Activated naive CD4-positive, alpha-beta T cell treated with anti-CD3 and anti-CD28 coated beads for 36 hours (primary cell): ENCODE measurements around the gene PPP2R2D. TPM values are rescaled to one million over a fixed set of nuclear protein-coding genes. Genes with fewer than 3 reads are reported as not detected.
"Not testable (repeated sequence)": the region's sequence is repeated elsewhere in the genome, so short reads cannot be mapped to it uniquely, and the experiment has no call there.

Source experiments
- CTCF ChIA-PET: fragments of 350-600 bp; sonication (Branson Sonifier 250); formaldehyde crosslinking; loops from one replicate; lab custom pipeline; 2021; ENCODE audit warnings: antibody characterized with exemption; lab: Charles Lee
- DNase-seq: peaks from one replicate; pipeline ENCODE4 v3.0.0-alpha.2; 2020
- H3K27ac Mint-ChIP-seq: one replicate; pipeline ENCODE4 v1.8.0; 2021; ENCODE audit warnings: mild to moderate bottlenecking, mixed read lengths
- H3K27me3 Mint-ChIP-seq: one replicate; pipeline ENCODE4 v1.8.0; 2021; ENCODE audit warnings: low read depth, mixed read lengths
- H3K36me3 Mint-ChIP-seq: one replicate; pipeline ENCODE4 v1.8.0; 2021; ENCODE audit warnings: low read depth, mixed read lengths
- H3K4me1 Mint-ChIP-seq: one replicate; pipeline ENCODE4 v1.8.0; 2021; ENCODE audit warnings: low read depth, mixed read lengths
- H3K4me3 Mint-ChIP-seq: one replicate; pipeline ENCODE4 v1.8.0; 2021; ENCODE audit warnings: mild to moderate bottlenecking, moderate library complexity, mixed read lengths
- H3K9me3 Mint-ChIP-seq: one replicate; pipeline ENCODE4 v1.8.0; 2021; ENCODE audit warnings: mixed read lengths
- intact Hi-C: fragments of 100-400 bp; cut with micrococcal nuclease; formaldehyde crosslinking; loops from one replicate; pipeline ENCODE4 v1.15.1; 2023
- total RNA-seq, 2 experiments: library from RNA; stranded (reverse); gene quantifications; one replicate each; pipeline ENCODE4 v1.2.3, GENCODE V29; 2021

The PPP2R2D gene
- total RNA-seq, 2 experiments from 2014 or later, result 31.5 to 34.7 TPM

DNA sequence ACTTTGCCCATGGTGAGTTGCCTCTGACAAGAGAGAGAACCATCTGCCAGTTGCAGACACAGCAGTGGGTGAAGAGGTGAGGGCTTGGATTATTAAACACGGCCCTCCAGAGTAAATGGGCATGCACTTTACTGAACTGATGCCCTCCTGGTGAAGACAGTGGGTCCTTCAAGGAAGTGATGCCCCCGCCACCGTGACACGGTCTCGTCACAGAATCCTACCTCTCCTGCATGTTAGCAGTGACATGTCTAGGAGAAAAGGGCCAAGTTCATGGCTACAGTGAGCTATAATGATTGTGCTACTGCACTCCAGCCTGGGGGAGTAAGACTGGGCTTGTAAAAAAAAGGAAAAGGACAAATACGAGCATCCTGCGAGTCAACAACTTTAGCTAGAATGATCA, 78.5 kb downstream of the PPP2R2D start:
- Mint-ChIP-seq H3K4me3 (peak overlapping the region; percentile 45), H3K4me1 (peaks cover 57% of the 10 kb centered on the region), H3K36me3 (peaks cover 12% of the 10 kb centered on the region), H3K9me3 (no peaks in the 10 kb centered on the region), H3K27ac (no peak overlapping the region), H3K27me3 (no peaks in the 10 kb centered on the region)
- intact Hi-C loops, result no loop called here
- CTCF ChIA-PET, result interaction anchor here (0.7 to 1.9 kb wide), 2 partner anchors 43 to 79 kb away, joined by 3 to 6 read pairs; partner anchors contain the start of gene PPP2R2D
- no peak for DNase-seq

DNA sequence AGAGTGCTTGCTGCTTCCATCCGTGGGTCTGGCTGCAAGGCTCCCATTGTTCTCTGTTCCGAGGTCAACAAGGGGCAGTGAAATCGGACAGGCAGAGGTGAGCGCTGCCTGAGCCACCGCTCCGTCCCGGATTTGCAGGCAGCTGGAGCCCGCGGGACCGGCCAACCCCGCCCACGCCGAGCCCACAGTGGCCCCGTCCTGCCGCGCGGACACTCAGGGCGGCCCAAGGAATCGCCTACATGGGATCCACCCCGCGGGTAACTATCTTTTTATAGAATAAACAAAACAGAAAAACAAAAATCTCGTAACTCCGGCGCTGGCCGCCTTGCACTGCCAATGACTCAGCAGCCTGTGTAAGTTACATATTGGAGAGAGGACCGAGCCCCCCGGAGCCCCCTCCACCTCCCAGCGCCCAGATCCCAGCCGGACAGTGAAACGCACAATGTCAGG, 79.0 kb downstream of the PPP2R2D start:
- no peak overlapping the region for H3K27ac Mint-ChIP-seq
- H3K27me3 Mint-ChIP-seq, result no peaks in the 10 kb centered on the region
- CTCF ChIA-PET, result interaction anchor here (1.9 kb wide), 1 partner anchor 43 kb away, joined by 6 read pairs; no protein-coding TSS in a partner anchor
- H3K36me3 Mint-ChIP-seq, result peaks cover 12% of the 10 kb centered on the region
- intact Hi-C loops, result loop anchor here (2.0 to 10.0 kb wide), 3 partner anchors 51 to 355 kb away; partner anchors contain the start of genes LRRC27 and STK32C
- no peaks in the 10 kb centered on the region for H3K9me3 Mint-ChIP-seq
- no peak for DNase-seq
- H3K4me3 Mint-ChIP-seq, result peak overlapping the region; percentile 45
- peaks cover 52% of the 10 kb centered on the region for H3K4me1 Mint-ChIP-seq

DNA sequence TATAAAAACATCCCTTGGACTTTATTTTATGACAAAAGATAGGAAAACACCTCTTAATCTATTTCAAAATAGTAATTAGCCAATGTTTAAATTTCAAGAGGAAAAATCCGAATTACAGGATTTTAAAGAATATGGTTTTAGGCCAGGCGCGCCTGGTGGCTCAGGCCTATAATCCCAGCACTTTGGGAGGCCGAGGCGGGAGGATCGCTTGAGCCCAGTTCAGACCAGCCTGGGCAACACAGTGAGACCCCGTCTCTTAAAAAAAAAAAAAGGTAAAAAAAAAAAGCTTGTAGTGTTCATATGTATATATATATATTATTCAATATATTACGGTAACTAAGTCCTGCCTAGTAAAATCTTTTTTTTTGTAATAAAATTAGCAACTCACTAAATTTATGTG, 79.5 kb downstream of the PPP2R2D start:
- CTCF ChIA-PET, result interaction anchor here (1.3 to 1.7 kb wide), 3 partner anchors 43 to 94 kb away, joined by 4 to 9 read pairs (median 7); no protein-coding TSS in a partner anchor
- Mint-ChIP-seq H3K4me3 (peak overlapping the region; percentile 45), H3K4me1 (peaks cover 48% of the 10 kb centered on the region), H3K27me3 (no peaks in the 10 kb centered on the region), H3K9me3 (no peaks in the 10 kb centered on the region), H3K36me3 (peaks cover 10% of the 10 kb centered on the region), H3K27ac (no peak overlapping the region)
- no peak for DNase-seq
- intact Hi-C loops, result loop anchor here (2.0 to 10.0 kb wide), 3 partner anchors 52 to 354 kb away; partner anchors contain the start of genes LRRC27 and STK32C

DNA sequence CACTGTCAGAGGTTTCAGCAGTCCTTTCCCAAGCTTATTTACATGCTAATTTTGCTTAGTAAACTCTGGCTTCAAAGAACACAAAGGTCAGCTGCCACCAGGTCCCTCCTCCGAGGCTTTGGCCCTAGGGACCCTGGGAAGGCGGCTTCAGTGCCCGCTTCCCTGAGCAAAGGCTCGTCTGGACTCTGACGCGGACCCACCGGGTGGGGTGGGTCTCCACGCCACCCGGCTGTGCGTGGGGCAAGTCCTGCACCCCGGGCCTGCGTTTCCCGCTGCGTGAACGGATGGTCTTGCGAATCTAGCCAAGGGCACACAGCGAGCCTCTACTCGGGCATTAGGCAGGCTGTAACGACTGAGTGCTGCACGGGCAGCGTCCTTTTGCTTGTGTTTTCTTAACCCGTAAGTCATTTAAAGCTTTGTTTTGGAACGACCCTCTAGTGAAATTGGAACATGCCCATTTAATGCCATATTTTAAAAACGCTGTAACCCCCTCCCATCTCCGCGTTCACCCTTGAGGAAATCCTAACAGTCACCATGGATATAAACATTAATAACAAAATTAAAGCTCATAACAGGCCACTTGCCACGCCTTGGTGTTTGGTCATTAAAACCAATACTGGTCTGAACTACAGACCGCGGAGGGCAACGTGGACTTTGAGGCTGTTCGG, 80.1 kb downstream of the PPP2R2D start:
- Mint-ChIP-seq H3K9me3 (no peaks in the 10 kb centered on the region), H3K27ac (peak overlapping the region; percentile 65), H3K4me3 (peak overlapping the region; percentile 82), H3K36me3 (peaks cover 10% of the 10 kb centered on the region), H3K27me3 (no peaks in the 10 kb centered on the region), H3K4me1 (peaks cover 42% of the 10 kb centered on the region)
- CTCF ChIA-PET, result interaction anchor here (0.6 to 1.7 kb wide), 4 partner anchors 42 to 95 kb away, joined by 3 to 9 read pairs (median 6); no protein-coding TSS in a partner anchor
- no peak for DNase-seq
- intact Hi-C loops, result loop anchor here (1.0 to 10.0 kb wide), 5 partner anchors 9 to 354 kb away; partner anchors contain the start of genes LRRC27 and STK32C

DNA sequence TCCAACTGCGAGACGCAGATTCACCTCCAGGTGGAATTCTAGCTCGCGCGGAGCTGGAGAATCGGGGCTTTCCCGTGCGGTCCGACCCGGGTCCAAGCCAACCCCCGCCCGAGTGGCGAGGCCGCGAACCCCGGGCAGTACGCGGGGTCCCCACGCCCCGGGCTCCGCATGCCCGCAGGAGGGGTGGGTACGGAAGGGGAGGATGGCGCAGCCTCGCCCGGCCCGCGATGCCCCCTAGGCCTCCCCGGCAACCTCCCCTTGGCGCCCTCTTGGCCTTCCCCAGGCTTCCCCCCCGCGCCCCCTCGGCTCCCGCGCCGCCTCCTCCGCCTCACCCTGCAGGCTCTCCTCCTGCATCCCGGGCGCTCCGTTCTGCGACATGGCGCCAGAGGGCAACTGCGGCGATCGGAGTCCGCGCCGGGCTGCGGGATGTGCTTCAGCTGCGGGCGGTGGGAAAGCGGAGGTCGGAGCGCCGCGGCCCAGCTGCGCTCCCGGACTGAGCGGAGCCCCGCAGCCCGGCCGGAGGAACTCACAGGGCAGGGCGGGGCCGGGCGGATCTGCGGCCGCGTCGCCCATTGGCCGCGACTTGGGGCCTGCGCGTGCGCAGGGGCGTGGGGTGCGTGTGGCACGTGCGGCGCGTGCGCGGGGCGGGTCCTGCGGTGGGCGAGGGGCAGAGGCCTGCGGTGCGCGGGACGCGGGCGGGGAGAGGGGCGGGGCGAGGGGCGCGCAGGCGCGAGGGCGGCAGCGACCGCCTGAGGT, 80.8 kb downstream of the PPP2R2D start, which contains the start of gene BNIP3:
Gene BNIP3, minus strand, starts transcription at position 495 of the 756 bp plus-strand sequence. Its CDS starts 117 bp downstream, at position 378.
- H3K9me3 Mint-ChIP-seq, result no peaks in the 10 kb centered on the region
- peak; percentile 94 for DNase-seq
- H3K4me1 Mint-ChIP-seq, result peaks cover 35% of the 10 kb centered on the region

DNA sequence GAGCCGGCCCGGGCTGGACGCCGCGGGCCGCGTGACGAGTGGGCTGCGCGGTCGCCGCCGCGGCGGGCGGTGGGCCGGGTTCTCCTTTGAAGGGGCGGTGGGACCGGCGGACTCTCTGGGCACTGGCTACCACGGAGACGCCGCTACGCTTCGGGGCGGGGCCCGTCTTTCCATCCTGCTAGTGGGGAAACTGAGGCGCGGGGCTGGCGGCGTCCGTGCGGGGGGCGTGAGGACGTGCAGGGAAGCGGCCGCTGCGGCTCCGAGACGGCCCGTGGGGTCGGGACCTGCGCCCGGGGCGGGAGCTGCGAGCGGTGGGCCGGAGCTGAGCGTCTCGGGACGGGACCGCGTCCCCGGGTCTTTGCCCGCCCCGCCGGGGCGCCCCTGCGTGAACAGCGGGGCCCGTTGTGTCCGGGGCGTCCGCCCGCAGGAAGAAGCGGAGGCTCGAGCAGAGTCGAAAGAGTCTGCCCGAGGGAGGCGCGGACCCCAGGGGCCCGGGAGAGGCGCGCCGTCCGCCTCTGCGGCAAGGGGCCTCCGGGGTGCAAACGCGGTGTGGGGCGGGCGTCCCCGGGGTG, 81.5 kb downstream of the PPP2R2D start:
- Mint-ChIP-seq H3K27me3 (no peaks in the 10 kb centered on the region), H3K36me3 (peaks cover 10% of the 10 kb centered on the region), H3K4me3 (peak overlapping the region; percentile 83), H3K9me3 (peaks cover under 1% of the 10 kb centered on the region), H3K4me1 (peaks cover 30% of the 10 kb centered on the region), H3K27ac (no peak overlapping the region)
- intact Hi-C loops, result loop anchor here (1.0 to 10.0 kb wide), 5 partner anchors 82 to 353 kb away; partner anchors contain the start of genes LRRC27 and STK32C
- no peak for DNase-seq
- CTCF ChIA-PET, result interaction anchor here (1.6 kb wide), 1 partner anchor 41 kb away, joined by 7 read pairs; no protein-coding TSS in a partner anchor

More for the DNA sequence above, 80.8 kb downstream of the PPP2R2D start, which contains the start of gene BNIP3:
- peaks cover 10% of the 10 kb centered on the region for H3K36me3 Mint-ChIP-seq
- H3K27ac Mint-ChIP-seq, result peak within 1 kb of the TSS; percentile 65
- H3K4me3 Mint-ChIP-seq, result peak within 1 kb of the TSS; percentile 83
- CTCF ChIA-PET, result interaction anchor here (0.6 to 1.7 kb wide), 4 partner anchors 41 to 95 kb away, joined by 3 to 9 read pairs (median 6); no protein-coding TSS in a partner anchor
- intact Hi-C loops, result loop anchor here (1.0 to 10.0 kb wide), 8 partner anchors 9 to 353 kb away; partner anchors contain the start of genes LRRC27 and STK32C
- no peaks in the 10 kb centered on the region for H3K27me3 Mint-ChIP-seq

DNA sequence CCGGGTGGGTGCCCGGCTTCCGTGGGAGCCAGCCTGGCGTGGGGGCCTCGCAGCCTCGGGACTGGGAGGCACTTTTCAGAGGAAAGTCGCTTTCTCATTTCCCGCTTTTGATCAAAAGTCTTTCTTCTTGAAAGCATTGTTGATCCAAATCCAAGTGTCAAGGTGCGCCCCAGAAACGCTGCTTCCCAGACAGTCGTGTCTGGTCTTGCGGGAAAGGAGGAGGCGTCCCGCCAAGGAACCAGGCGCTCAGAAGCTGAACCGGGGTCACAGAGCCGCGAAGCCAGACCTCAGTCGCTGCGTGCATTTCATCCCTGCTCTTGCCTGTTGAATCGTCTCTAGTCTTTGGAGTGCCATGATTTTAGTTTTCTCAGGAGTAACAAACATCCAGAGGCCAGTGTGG, 82.0 kb downstream of the PPP2R2D start:
- peaks cover 10% of the 10 kb centered on the region for H3K36me3 Mint-ChIP-seq
- no peak for DNase-seq
- CTCF ChIA-PET, result no interaction called here

DNA sequence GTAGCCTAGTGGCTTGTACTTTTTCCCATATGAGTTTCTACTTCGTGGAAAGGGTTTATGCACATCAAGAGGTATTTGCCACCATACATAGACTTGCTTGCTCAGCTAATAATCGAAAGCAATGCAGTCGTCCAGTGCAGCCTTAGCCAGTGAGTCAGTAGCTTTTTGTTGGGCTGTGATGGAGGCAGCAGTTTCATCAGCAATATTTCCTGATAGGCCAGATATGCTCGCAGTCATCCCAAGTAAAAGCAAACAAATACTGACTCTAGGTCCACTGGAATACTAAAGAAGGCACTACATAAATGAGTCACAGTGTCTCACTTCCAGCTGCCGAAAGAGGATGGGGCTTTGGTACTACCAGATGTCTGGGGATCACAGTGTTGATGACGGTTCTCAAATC, 83.0 kb downstream of the PPP2R2D start:
- CTCF ChIA-PET, result interaction anchor here (1.2 to 1.6 kb wide), 2 partner anchors 39 to 98 kb away, joined by 3 to 8 read pairs; no protein-coding TSS in a partner anchor
- peaks cover 6% of the 10 kb centered on the region for H3K36me3 Mint-ChIP-seq
- DNase-seq, result no peak
- H3K9me3 Mint-ChIP-seq, result peaks cover 2% of the 10 kb centered on the region
- no peak overlapping the region for H3K27ac Mint-ChIP-seq
- intact Hi-C loops, result loop anchor here (2.0 to 10.0 kb wide), 3 partner anchors 179 to 351 kb away; partner anchors contain the start of genes LRRC27 and STK32C
- no peak overlapping the region for H3K4me3 Mint-ChIP-seq
- H3K4me1 Mint-ChIP-seq, result peaks cover 17% of the 10 kb centered on the region
- no peaks in the 10 kb centered on the region for H3K27me3 Mint-ChIP-seq

More for the DNA sequence above, 82.0 kb downstream of the PPP2R2D start:
- Mint-ChIP-seq H3K4me3 (peak overlapping the region; percentile 60), H3K4me1 (peaks cover 25% of the 10 kb centered on the region), H3K27ac (no peak overlapping the region), H3K27me3 (no peaks in the 10 kb centered on the region), H3K9me3 (peaks cover 2% of the 10 kb centered on the region)
- intact Hi-C loops, result loop anchor here (1.0 to 10.0 kb wide), 5 partner anchors 82 to 352 kb away; partner anchors contain the start of genes LRRC27 and STK32C

DNA sequence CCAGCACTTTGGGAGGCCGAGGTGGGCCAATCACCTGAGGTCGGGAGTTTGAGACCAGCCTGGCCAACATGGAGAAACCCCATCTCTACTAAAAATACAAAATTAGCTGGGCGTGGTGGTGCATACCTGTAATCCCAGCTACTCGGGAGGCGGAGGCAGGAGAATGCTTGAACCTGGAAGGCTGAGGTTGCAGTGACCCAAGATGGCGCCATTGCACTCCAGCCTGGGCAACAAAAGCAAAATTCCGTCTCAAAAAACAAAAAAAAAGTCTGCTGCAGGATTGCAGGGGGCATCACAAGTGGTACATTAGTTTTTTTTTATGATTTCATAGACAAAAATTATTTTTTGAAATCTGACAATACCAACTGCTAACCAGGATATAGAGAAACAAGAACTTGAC, 86.0 kb downstream of the PPP2R2D start:
- H3K27ac Mint-ChIP-seq, H3K4me1 Mint-ChIP-seq, H3K9me3 Mint-ChIP-seq, CTCF ChIA-PET, DNase-seq, H3K36me3 Mint-ChIP-seq, H3K27me3 Mint-ChIP-seq, H3K4me3 Mint-ChIP-seq: not testable (repeated sequence)
- intact Hi-C loops, result loop anchor here (10.0 kb wide), 1 partner anchor 348 kb away; the partner anchor contains the start of gene LRRC27

DNA sequence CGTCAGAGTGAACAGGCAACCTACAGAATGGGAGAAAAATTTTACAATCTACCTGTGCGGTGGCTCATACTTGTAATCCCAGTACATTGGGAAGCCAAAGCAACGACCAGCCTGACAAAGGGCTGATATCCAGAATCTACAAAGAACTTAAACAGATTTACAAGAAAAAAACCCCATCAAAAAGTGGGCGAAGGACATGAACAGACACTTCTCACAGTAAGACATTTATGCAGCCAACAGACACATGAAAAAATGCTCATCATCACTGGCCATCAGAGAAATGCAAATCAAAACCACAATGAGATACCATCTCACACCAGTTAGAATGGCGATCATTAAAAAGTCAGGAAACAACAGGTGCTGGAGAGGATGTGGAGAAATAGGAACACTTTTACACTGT, 86.5 kb downstream of the PPP2R2D start:
- H3K9me3 Mint-ChIP-seq, H3K27me3 Mint-ChIP-seq, H3K4me3 Mint-ChIP-seq, H3K4me1 Mint-ChIP-seq, DNase-seq, H3K36me3 Mint-ChIP-seq, H3K27ac Mint-ChIP-seq, CTCF ChIA-PET: not testable (repeated sequence)
- intact Hi-C loops, result loop anchor here (10.0 kb wide), 1 partner anchor 348 kb away; the partner anchor contains the start of gene LRRC27

DNA sequence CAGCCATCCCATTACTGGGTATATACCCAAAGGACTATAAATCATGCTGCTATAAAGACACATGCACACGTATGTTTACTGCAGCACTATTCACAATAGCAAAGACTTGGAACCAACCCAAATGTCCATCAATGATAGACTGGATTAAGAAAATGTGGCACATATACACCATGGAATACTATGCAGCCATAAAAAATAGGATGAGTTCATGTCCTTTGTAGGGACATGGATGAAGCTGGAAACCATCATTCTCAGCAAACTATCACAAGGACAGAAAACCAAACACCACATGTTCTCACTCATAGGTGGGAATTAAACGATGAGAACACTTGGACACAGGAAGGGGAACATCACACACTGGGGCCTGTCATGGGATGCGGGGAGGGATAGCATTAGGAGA, 87.0 kb downstream of the PPP2R2D start:
- DNase-seq, H3K27me3 Mint-ChIP-seq, H3K4me3 Mint-ChIP-seq, H3K4me1 Mint-ChIP-seq, CTCF ChIA-PET, H3K9me3 Mint-ChIP-seq, H3K36me3 Mint-ChIP-seq, H3K27ac Mint-ChIP-seq: not testable (repeated sequence)
- intact Hi-C loops, result loop anchor here (10.0 kb wide), 1 partner anchor 347 kb away; the partner anchor contains the start of gene LRRC27
